DND-41 (cell line): Measurements from ENCODE around the gene LYRM1.
"Not testable (repeated sequence)": the region's sequence is repeated elsewhere in the genome, so short reads cannot be mapped to it uniquely, and the experiment has no call there.

ENCODE experiments used
- ATAC-seq: fragments of 200-7000 bp; cut with Tn5 transposase; 3 replicates; pipeline ENCODE4 v1.9.1; 2021; ENCODE audit warnings: low read depth; ENCODE audit not compliant: insufficient read depth
- DNase-seq: peaks from one replicate; pipeline ENCODE4 v3.0.0-alpha.2; 2020
- H2AFZ ChIP-seq: 2 replicates; pipeline ENCODE4 v1.6.0; 2012; ENCODE audit warnings: low read depth, low read length
- H3K27ac ChIP-seq: 2 replicates; pipeline ENCODE4 v1.5.1; 2012; ENCODE audit warnings: low read length, inconsistent platforms
- H3K27me3 ChIP-seq: fragments of 200-600 bp; sonication (generic); 2 replicates; pipeline ENCODE4 v1.6.0; 2012; ENCODE audit warnings: low read length, mild to moderate bottlenecking, inconsistent platforms; ENCODE audit not compliant: insufficient read depth, poor library complexity
- H3K36me3 ChIP-seq: 2 replicates; pipeline ENCODE4 v1.5.1; 2012; ENCODE audit warnings: low read length, inconsistent platforms; ENCODE audit not compliant: insufficient read depth
- H3K4me1 ChIP-seq: 2 replicates; pipeline ENCODE4 v1.5.1; 2012; ENCODE audit warnings: mild to moderate bottlenecking, low read length; ENCODE audit not compliant: insufficient read depth
- H3K4me2 ChIP-seq: 2 replicates; pipeline ENCODE4 v1.6.0; 2012; ENCODE audit warnings: mild to moderate bottlenecking, moderate library complexity, low read length, inconsistent platforms; ENCODE audit not compliant: insufficient read depth
- H3K4me3 ChIP-seq, 2 experiments: fragments of 200-600 bp in 1 of 2; shearing (Covaris generic) in 1 of 2; 2 replicates each; pipeline ENCODE4 v1.5.1; 2012 to 2016; ENCODE audit warnings: inconsistent platforms in 2 of 2, low read length in 2 of 2, mild to moderate bottlenecking in 2 of 2, low read depth in 1 of 2, moderate library complexity in 1 of 2
- H3K79me2 ChIP-seq: 2 replicates; pipeline ENCODE4 v1.6.0; 2012; ENCODE audit warnings: low read length, inconsistent platforms; ENCODE audit not compliant: insufficient read depth
- H3K9ac ChIP-seq: 2 replicates; pipeline ENCODE4 v1.6.0; 2012; ENCODE audit warnings: low read depth, mild to moderate bottlenecking, inconsistent platforms, low read length, moderate library complexity
- H3K9me3 ChIP-seq: 2 replicates; pipeline ENCODE4 v1.5.1; 2012; ENCODE audit warnings: low read length, moderate library complexity, mild to moderate bottlenecking, inconsistent platforms; ENCODE audit not compliant: insufficient read depth, severe bottlenecking
- H4K20me1 ChIP-seq: 2 replicates; pipeline ENCODE4 v1.6.0; 2012; ENCODE audit warnings: low read length; ENCODE audit not compliant: insufficient read depth
- EZH2 ChIP-seq: IDR thresholded peaks from 3 replicates; pipeline ENCODE4 v1.6.1; 2012; ENCODE audit warnings: borderline replicate concordance, low read depth, mild to moderate bottlenecking, moderate library complexity, low read length, inconsistent platforms; ENCODE audit not compliant: severe bottlenecking
- TF ChIP-seq, protein P1 (sequence below): IDR thresholded peaks from 2 replicates; pipeline ENCODE4 v1.5.1; 2012; ENCODE audit warnings: borderline replicate concordance, low read length, moderate library complexity, mild to moderate bottlenecking; ENCODE audit not compliant: poor library complexity, severe bottlenecking; ENCODE audit errors: extremely low read depth

The LYRM1 gene

DNA sequence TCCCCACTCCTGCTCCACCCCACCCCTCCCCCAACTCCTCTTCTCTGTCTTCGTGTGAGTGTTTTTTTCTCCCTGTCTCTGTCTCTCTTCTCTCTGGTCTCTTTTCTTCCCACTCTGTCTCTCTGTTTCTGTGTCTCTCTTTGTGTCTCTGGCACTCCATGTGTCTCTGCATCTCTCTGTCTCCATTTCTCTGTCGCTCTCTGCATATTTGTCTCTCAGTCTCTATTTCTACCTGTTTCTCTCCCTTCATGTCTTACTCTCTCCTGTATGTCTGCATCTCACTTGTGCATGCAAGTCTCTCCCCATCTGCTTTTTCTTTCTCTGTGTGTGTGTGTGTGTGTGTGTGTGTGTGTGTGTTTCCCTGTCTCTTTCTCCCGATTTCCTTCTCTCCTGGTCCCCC is 68.2 kb downstream of the LYRM1 start:
- DNase-seq: no peak
- Histone ChIP-seq H3K9ac (no peak overlapping the region), H3K36me3 (no peaks in the 10 kb centered on the region), H3K27me3 (no peaks in the 10 kb centered on the region), H2AFZ (no peak overlapping the region), H3K4me2 (no peak overlapping the region), H3K9me3 (no peaks in the 10 kb centered on the region), H3K79me2 (no peaks in the 10 kb centered on the region), H4K20me1 (no peaks in the 10 kb centered on the region; the same call in 1 of the 2 replicates), H3K27ac (no peak overlapping the region), H3K4me1 (no peaks in the 10 kb centered on the region), H3K4me3 (no peak overlapping the region)
- no peak for TF ChIP-seq EZH2
- TF ChIP-seq, protein P1, sequence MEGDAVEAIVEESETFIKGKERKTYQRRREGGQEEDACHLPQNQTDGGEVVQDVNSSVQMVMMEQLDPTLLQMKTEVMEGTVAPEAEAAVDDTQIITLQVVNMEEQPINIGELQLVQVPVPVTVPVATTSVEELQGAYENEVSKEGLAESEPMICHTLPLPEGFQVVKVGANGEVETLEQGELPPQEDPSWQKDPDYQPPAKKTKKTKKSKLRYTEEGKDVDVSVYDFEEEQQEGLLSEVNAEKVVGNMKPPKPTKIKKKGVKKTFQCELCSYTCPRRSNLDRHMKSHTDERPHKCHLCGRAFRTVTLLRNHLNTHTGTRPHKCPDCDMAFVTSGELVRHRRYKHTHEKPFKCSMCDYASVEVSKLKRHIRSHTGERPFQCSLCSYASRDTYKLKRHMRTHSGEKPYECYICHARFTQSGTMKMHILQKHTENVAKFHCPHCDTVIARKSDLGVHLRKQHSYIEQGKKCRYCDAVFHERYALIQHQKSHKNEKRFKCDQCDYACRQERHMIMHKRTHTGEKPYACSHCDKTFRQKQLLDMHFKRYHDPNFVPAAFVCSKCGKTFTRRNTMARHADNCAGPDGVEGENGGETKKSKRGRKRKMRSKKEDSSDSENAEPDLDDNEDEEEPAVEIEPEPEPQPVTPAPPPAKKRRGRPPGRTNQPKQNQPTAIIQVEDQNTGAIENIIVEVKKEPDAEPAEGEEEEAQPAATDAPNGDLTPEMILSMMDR: no peak
- no peak for ATAC-seq

GRCh38 chr16:20969386-20969785 is 68.8 kb downstream of the LYRM1 start:
- Histone ChIP-seq H3K4me3 (no peak overlapping the region), H3K36me3 (no peaks in the 10 kb centered on the region), H4K20me1 (no peaks in the 10 kb centered on the region; the same call in 1 of the 2 replicates), H3K79me2 (no peaks in the 10 kb centered on the region), H3K9ac (no peak overlapping the region), H3K27me3 (no peaks in the 10 kb centered on the region), H2AFZ (no peak overlapping the region), H3K27ac (no peak overlapping the region), H3K9me3 (no peaks in the 10 kb centered on the region), H3K4me2 (no peak overlapping the region), H3K4me1 (no peaks in the 10 kb centered on the region)
- DNase-seq (no peak), ATAC-seq (no peak)
- TF ChIP-seq EZH2: no peak
- TF ChIP-seq, protein P1: no peak

GRCh38 chr16:20971401-20971800 is 70.8 kb downstream of the LYRM1 start:
- no peak overlapping the region for H2AFZ ChIP-seq
- ATAC-seq (no peak), DNase-seq (no peak)
- TF ChIP-seq, protein P1: no peak
- TF ChIP-seq EZH2: no peak
- H3K36me3 ChIP-seq: no peaks in the 10 kb centered on the region
- no peak overlapping the region for H3K4me2 ChIP-seq
- H3K79me2 ChIP-seq: no peaks in the 10 kb centered on the region
- no peaks in the 10 kb centered on the region for H3K9me3 ChIP-seq
- no peak overlapping the region for H3K27ac ChIP-seq
- H3K9ac ChIP-seq: no peak overlapping the region
- no peak overlapping the region for H3K4me3 ChIP-seq
- no peaks in the 10 kb centered on the region; the same call in 1 of the 2 replicates for H4K20me1 ChIP-seq
- H3K4me1 ChIP-seq: no peaks in the 10 kb centered on the region
- H3K27me3 ChIP-seq: no peaks in the 10 kb centered on the region

- H2AFZ ChIP-seq, DNase-seq, H3K9ac ChIP-seq, H3K9me3 ChIP-seq, H3K36me3 ChIP-seq, H3K4me2 ChIP-seq, H4K20me1 ChIP-seq, H3K27me3 ChIP-seq, H3K79me2 ChIP-seq, H3K27ac ChIP-seq, H3K4me1 ChIP-seq, H3K4me3 ChIP-seq, ATAC-seq: not testable (repeated sequence)
Observed at GRCh38 chr16:20973201-20973600, 72.6 kb downstream of the LYRM1 start.
